Immature natural killer cell (primary cell): ENCODE data around the gene SENP1. TPM values are rescaled to one million over a fixed set of nuclear protein-coding genes. Genes with fewer than 3 reads are reported as not detected.
A peak's percentile ranks its signal among the peaks of the same experiment; 100 is the strongest.

Source experiments
- DNase-seq, 3 donors: peaks; one replicate each; pipeline ENCODE4 v3.0.0; 2022; ENCODE audit warnings: mixed read lengths in 1 of 3
- H3K27ac Mint-ChIP-seq, 6 donors: one replicate each; pipeline ENCODE4 v1.8.0; 2020; ENCODE audit warnings: mixed read lengths in 6 of 6, mild to moderate bottlenecking in 5 of 6, inconsistent platforms in 4 of 6, moderate library complexity in 3 of 6
- H3K27me3 Mint-ChIP-seq, 3 donors: one replicate each; pipeline ENCODE4 v1.8.0; 2020 to 2021; ENCODE audit warnings: low read depth in 3 of 3, mild to moderate bottlenecking in 3 of 3, mixed read lengths in 3 of 3, moderate library complexity in 3 of 3, inconsistent platforms in 1 of 3
- H3K36me3 Mint-ChIP-seq, 3 donors: one replicate each; pipeline ENCODE4 v1.8.0; 2020; ENCODE audit warnings: mixed read lengths in 3 of 3, inconsistent platforms in 2 of 3, mild to moderate bottlenecking in 2 of 3
- H3K4me1 Mint-ChIP-seq, 2 donors: one replicate each; pipeline ENCODE4 v1.8.0; 2020; ENCODE audit warnings: inconsistent platforms in 2 of 2, mild to moderate bottlenecking in 2 of 2, mixed read lengths in 2 of 2, moderate library complexity in 1 of 2
- H3K4me3 Mint-ChIP-seq, 5 donors: one replicate each; pipeline ENCODE4 v1.8.0; 2020; ENCODE audit warnings: mild to moderate bottlenecking in 5 of 5, mixed read lengths in 5 of 5, inconsistent platforms in 3 of 5, moderate library complexity in 3 of 5
- H3K9me3 Mint-ChIP-seq, 6 donors: one replicate each; pipeline ENCODE4 v1.8.0; 2020; ENCODE audit warnings: mild to moderate bottlenecking in 6 of 6, mixed read lengths in 6 of 6, inconsistent platforms in 4 of 6, moderate library complexity in 3 of 6
- polyA plus RNA-seq, 3 donors: library from polyadenylated mRNA; unstranded; fragments of 300-500 nt; fragmentation: Illumina TruSeq; gene quantifications; one replicate each; pipeline ENCODE4 v1.2.3, GENCODE V29; 2021

SENP1 gene
- polyA plus RNA-seq, 3 donors from 2014 or later: 4.0 to 14.6 (median 8.5) TPM

GRCh38 chr12:48032597-48032996 lies 73.3 kb downstream of the SENP1 start:
- no peak overlapping the region for H3K27ac Mint-ChIP-seq
- no peak for DNase-seq
- H3K36me3 Mint-ChIP-seq: no peaks in the 10 kb centered on the region
- H3K4me1 Mint-ChIP-seq: no peaks in the 10 kb centered on the region
- no peak overlapping the region for H3K4me3 Mint-ChIP-seq
- H3K9me3 Mint-ChIP-seq: no peaks in the 10 kb centered on the region
- peaks cover 0 to 7% (median 0%) of the 10 kb centered on the region in 3 donors for H3K27me3 Mint-ChIP-seq

GRCh38 chr12:48031135-48031960 lies 74.5 kb downstream of the SENP1 start:
- Mint-ChIP-seq H3K4me3 (no peak overlapping the region), H3K27ac (no peak overlapping the region), H3K9me3 (no peaks in the 10 kb centered on the region), H3K36me3 (no peaks in the 10 kb centered on the region), H3K4me1 (no peaks in the 10 kb centered on the region), H3K27me3 (peaks cover 0 to 8% (median 0%) of the 10 kb centered on the region in 3 donors)
- DNase-seq: no peak

GRCh38 chr12:48030173-48030650 lies 75.7 kb downstream of the SENP1 start:
- Mint-ChIP-seq H3K27ac (no peak overlapping the region), H3K36me3 (no peaks in the 10 kb centered on the region), H3K4me3 (no peak overlapping the region), H3K9me3 (no peaks in the 10 kb centered on the region), H3K27me3 (peaks cover 0 to 10% (median 0%) of the 10 kb centered on the region in 3 donors), H3K4me1 (no peaks in the 10 kb centered on the region)
- DNase-seq: no peak

- Mint-ChIP-seq H3K4me3 (no peak overlapping the region), H3K9me3 (no peaks in the 10 kb centered on the region), H3K4me1 (no peaks in the 10 kb centered on the region), H3K27me3 (peaks cover 0 to 10% (median 2%) of the 10 kb centered on the region in 3 donors), H3K27ac (no peak overlapping the region), H3K36me3 (no peaks in the 10 kb centered on the region)
- no peak for DNase-seq
Measured at GRCh38 chr12:48029491-48030172, 76.2 kb downstream of the SENP1 start.

GRCh38 chr12:48028541-48029431 lies 77.1 kb downstream of the SENP1 start:
- H3K4me1 Mint-ChIP-seq: no peaks in the 10 kb centered on the region
- H3K9me3 Mint-ChIP-seq: no peaks in the 10 kb centered on the region
- no peaks in the 10 kb centered on the region for H3K36me3 Mint-ChIP-seq
- no peak for DNase-seq
- H3K4me3 Mint-ChIP-seq: no peak overlapping the region
- peaks cover 0 to 10% (median 2%) of the 10 kb centered on the region in 3 donors for H3K27me3 Mint-ChIP-seq
- no peak overlapping the region for H3K27ac Mint-ChIP-seq

GRCh38 chr12:48027183-48028002 lies 78.5 kb downstream of the SENP1 start:
- no peak overlapping the region for H3K27ac Mint-ChIP-seq

GRCh38 chr12:48026060-48026827 lies 79.6 kb downstream of the SENP1 start:
- H3K36me3 Mint-ChIP-seq: no peaks in the 10 kb centered on the region
- no peak for DNase-seq
- no peak overlapping the region for H3K4me3 Mint-ChIP-seq
- no peaks in the 10 kb centered on the region for H3K4me1 Mint-ChIP-seq
- no peak overlapping the region for H3K27ac Mint-ChIP-seq
- peaks cover 7 to 10% (median 8%) of the 10 kb centered on the region in 3 donors for H3K27me3 Mint-ChIP-seq
- no peaks in the 10 kb centered on the region for H3K9me3 Mint-ChIP-seq

More at GRCh38 chr12:48027183-48028002, 78.5 kb downstream of the SENP1 start:
- no peaks in the 10 kb centered on the region for H3K36me3 Mint-ChIP-seq
- no peak overlapping the region for H3K4me3 Mint-ChIP-seq
- H3K27me3 Mint-ChIP-seq: peaks cover 4 to 7% (median 4%) of the 10 kb centered on the region in 3 donors
- no peak for DNase-seq
- no peaks in the 10 kb centered on the region for H3K4me1 Mint-ChIP-seq
- H3K9me3 Mint-ChIP-seq: no peaks in the 10 kb centered on the region

GRCh38 chr12:48025281-48025680 lies 80.6 kb downstream of the SENP1 start:
- H3K9me3 Mint-ChIP-seq: no peaks in the 10 kb centered on the region
- no peak overlapping the region for H3K4me3 Mint-ChIP-seq
- no peaks in the 10 kb centered on the region for H3K36me3 Mint-ChIP-seq
- no peak for DNase-seq
- H3K27me3 Mint-ChIP-seq: peaks cover 8 to 10% (median 9%) of the 10 kb centered on the region in 3 donors
- H3K4me1 Mint-ChIP-seq: no peaks in the 10 kb centered on the region
- H3K27ac Mint-ChIP-seq: no peak overlapping the region

GRCh38 chr12:48024735-48025134 lies 81.1 kb downstream of the SENP1 start:
- H3K4me3 Mint-ChIP-seq: no peak overlapping the region

GRCh38 chr12:48023386-48023785 lies 82.5 kb downstream of the SENP1 start:
- Mint-ChIP-seq H3K4me1 (no peaks in the 10 kb centered on the region), H3K9me3 (no peaks in the 10 kb centered on the region), H3K36me3 (no peaks in the 10 kb centered on the region), H3K27ac (no peak overlapping the region), H3K27me3 (peaks cover 8 to 11% (median 11%) of the 10 kb centered on the region in 3 donors), H3K4me3 (no peak overlapping the region)
- no peak for DNase-seq

More at GRCh38 chr12:48024735-48025134, 81.1 kb downstream of the SENP1 start:
- H3K36me3 Mint-ChIP-seq: no peaks in the 10 kb centered on the region
- H3K27ac Mint-ChIP-seq: no peak overlapping the region
- peaks cover 8 to 12% (median 11%) of the 10 kb centered on the region in 3 donors for H3K27me3 Mint-ChIP-seq
- DNase-seq: no peak
- no peaks in the 10 kb centered on the region for H3K9me3 Mint-ChIP-seq
- no peaks in the 10 kb centered on the region for H3K4me1 Mint-ChIP-seq

GRCh38 chr12:48022676-48023385 lies 83.0 kb downstream of the SENP1 start:
- Mint-ChIP-seq H3K27me3 (peaks cover 8 to 11% (median 11%) of the 10 kb centered on the region in 3 donors), H3K9me3 (no peaks in the 10 kb centered on the region), H3K36me3 (no peaks in the 10 kb centered on the region), H3K27ac (peak overlapping the region in 1 of 6 donors; percentile 37), H3K4me1 (no peaks in the 10 kb centered on the region), H3K4me3 (no peak overlapping the region)
- no peak for DNase-seq

GRCh38 chr12:48022180-48022521 lies 83.7 kb downstream of the SENP1 start:
- peaks cover 8 to 11% (median 11%) of the 10 kb centered on the region in 3 donors for H3K27me3 Mint-ChIP-seq
- no peaks in the 10 kb centered on the region for H3K4me1 Mint-ChIP-seq
- H3K36me3 Mint-ChIP-seq: no peaks in the 10 kb centered on the region
- no peaks in the 10 kb centered on the region for H3K9me3 Mint-ChIP-seq
- no peak for DNase-seq
- H3K4me3 Mint-ChIP-seq: no peak overlapping the region
- no peak overlapping the region for H3K27ac Mint-ChIP-seq
